Breast epithelium (tissue), 4 donors: Measurements from ENCODE around the gene DTX4. TPM values are rescaled to one million over a fixed set of nuclear protein-coding genes. Genes with fewer than 3 reads are reported as not detected.

Source experiments
- DNase-seq, 2 donors: peaks; one replicate each; pipeline ENCODE4 v3.0.0-alpha.2; 2019; ENCODE audit warnings: low spot score in 2 of 2
- H3K27ac ChIP-seq, 2 donors: fragments of 200-600 bp; sonication (generic) in 1 of 2; one replicate each; pipeline ENCODE4 v1.5.1; 2016 to 2019; ENCODE audit warnings: mild to moderate bottlenecking in 1 of 2
- H3K27me3 ChIP-seq, 2 donors: fragments of 200-600 bp; sonication (generic) in 1 of 2; one replicate each; pipeline versions ENCODE4 v1.5.1 to v1.6.0; 2017 to 2019; ENCODE audit warnings: control low read depth in 1 of 2, mild to moderate bottlenecking in 1 of 2
- H3K36me3 ChIP-seq: fragments of 200-600 bp; one replicate; pipeline ENCODE4 v1.5.1; 2019
- H3K4me1 ChIP-seq, 2 donors: fragments of 200-600 bp; sonication (generic); one replicate each; pipeline ENCODE4 v1.5.1; 2016 to 2019; ENCODE audit warnings: control low read depth in 1 of 2
- H3K4me3 ChIP-seq, 3 donors: fragments of 200-600 bp; sonication (generic); 1 replicate in 2 of 3; 2 replicates in 1 of 3; pipeline ENCODE4 v1.5.1; 2016 to 2019; ENCODE audit warnings: mild to moderate bottlenecking in 3 of 3, moderate library complexity in 2 of 3
- H3K9me3 ChIP-seq, 2 donors: fragments of 200-600 bp; sonication (generic) in 1 of 2; one replicate each; pipeline ENCODE4 v1.5.1; 2016 to 2019; ENCODE audit warnings: control low read depth in 1 of 2
- CTCF ChIP-seq, 3 donors: fragments of 450-650 bp; IDR thresholded peaks; one replicate each; pipeline ENCODE4 v1.5.1; 2016 to 2017; ENCODE audit warnings: antibody characterized with exemption in 3 of 3, mild to moderate bottlenecking in 3 of 3, moderate library complexity in 3 of 3
- POLR2A ChIP-seq: fragments of 450-650 bp; IDR thresholded peaks from one replicate; pipeline ENCODE4 v1.6.1; 2016; ENCODE audit warnings: antibody characterized with exemption, mild to moderate bottlenecking, moderate library complexity
- POLR2AphosphoS5 ChIP-seq, 3 donors: sonication (generic); formaldehyde crosslinking; IDR thresholded peaks; one replicate each; pipeline ENCODE4 v1.6.1; 2017; ENCODE audit warnings: antibody characterized with exemption in 3 of 3
- intact Hi-C: fragments of 100-400 bp; cut with DNase I; formaldehyde crosslinking; loops from one replicate; pipeline ENCODE4 v1.15.1; 2023; ENCODE audit warnings: low total_unique reads
- total RNA-seq, 3 donors: library from RNA; depleted of rRNA; stranded (reverse); fragments of >200 nt; gene quantifications; one replicate each; pipeline ENCODE4 v1.1.0, GENCODE V29; 2016

Gene DTX4
- total RNA-seq, 3 donors from 2014 or later, result 7.5 to 22.9 (median 10.8) TPM

GRCh38 chr11:59191890-59192289 lies 20.0 kb downstream of the DTX4 start:
- Histone ChIP-seq H3K27ac (peak overlapping the region in 1 of 2 donors; percentile 27), H3K36me3 (no peaks in the 10 kb centered on the region), H3K4me3 (no peak overlapping the region), H3K27me3 (no peaks in the 10 kb centered on the region), H3K9me3 (no peaks in the 10 kb centered on the region), H3K4me1 (peaks cover 0 to 3% of the 10 kb centered on the region in 2 donors)
- TF ChIP-seq CTCF (IDR thresholded peaks at IDR 0.05), result no peak
- no peak for TF ChIP-seq POLR2A
- no peak for DNase-seq
- intact Hi-C loops, result loop anchor here (1.0 kb wide), 1 partner anchor 20 kb away; the partner anchor contains the start of gene DTX4

- H3K4me1 ChIP-seq, result peaks cover 0 to 3% of the 10 kb centered on the region in 2 donors
- no peak for DNase-seq
- no peaks in the 10 kb centered on the region for H3K27me3 ChIP-seq
- no peaks in the 10 kb centered on the region for H3K36me3 ChIP-seq
- no peak overlapping the region for H3K4me3 ChIP-seq
- no peaks in the 10 kb centered on the region for H3K9me3 ChIP-seq
- intact Hi-C loops, result loop anchor here (1.0 kb wide), 1 partner anchor 20 kb away; the partner anchor contains the start of gene DTX4
- peak overlapping the region in 1 of 2 donors; percentile 27 for H3K27ac ChIP-seq
- no peak for TF ChIP-seq CTCF (IDR thresholded peaks at IDR 0.05)
- TF ChIP-seq POLR2A, result no peak
- TF ChIP-seq POLR2AphosphoS5 (IDR thresholded peaks at IDR 0.05), result no peak
These were observed 20.6 kb downstream of the DTX4 start for GRCh38 chr11:59192446-59193020.

- DNase-seq, result no peak
- no peaks in the 10 kb centered on the region for H3K4me1 ChIP-seq
- H3K27me3 ChIP-seq, result no peaks in the 10 kb centered on the region
- no peaks in the 10 kb centered on the region for H3K36me3 ChIP-seq
- H3K9me3 ChIP-seq, result no peaks in the 10 kb centered on the region
- H3K4me3 ChIP-seq, result no peak overlapping the region
- no peak overlapping the region for H3K27ac ChIP-seq
- TF ChIP-seq CTCF (IDR thresholded peaks at IDR 0.05), result no peak
- no peak for TF ChIP-seq POLR2A
- no peak for TF ChIP-seq POLR2AphosphoS5 (IDR thresholded peaks at IDR 0.05)
- intact Hi-C loops, result no loop called here
These were observed 21.7 kb downstream of the DTX4 start for GRCh38 chr11:59193587-59194130.

GRCh38 chr11:59195586-59195985 lies 23.7 kb downstream of the DTX4 start:
- no peaks in the 10 kb centered on the region for H3K36me3 ChIP-seq
- TF ChIP-seq POLR2AphosphoS5 (IDR thresholded peaks at IDR 0.05) (no peak), POLR2A (no peak), CTCF (IDR thresholded peaks at IDR 0.05) (no peak)
- intact Hi-C loops, result no loop called here
- H3K4me3 ChIP-seq, result no peak overlapping the region
- H3K27me3 ChIP-seq, result no peaks in the 10 kb centered on the region
- no peak for DNase-seq
- H3K4me1 ChIP-seq, result no peaks in the 10 kb centered on the region
- no peak overlapping the region for H3K27ac ChIP-seq
- H3K9me3 ChIP-seq, result no peaks in the 10 kb centered on the region

GRCh38 chr11:59196777-59197176 lies 24.8 kb downstream of the DTX4 start:
- TF ChIP-seq POLR2A (no peak), CTCF (IDR thresholded peaks at IDR 0.05) (no peak), POLR2AphosphoS5 (IDR thresholded peaks at IDR 0.05) (no peak)
- intact Hi-C loops, result no loop called here
- H3K36me3 ChIP-seq, result no peaks in the 10 kb centered on the region

More at GRCh38 chr11:59196777-59197176, 24.8 kb downstream of the DTX4 start:
- no peak for DNase-seq
- no peaks in the 10 kb centered on the region for H3K9me3 ChIP-seq
- no peak overlapping the region for H3K4me3 ChIP-seq
- H3K27me3 ChIP-seq, result no peaks in the 10 kb centered on the region
- no peaks in the 10 kb centered on the region for H3K4me1 ChIP-seq
- H3K27ac ChIP-seq, result no peak overlapping the region
